B cell (primary cell): Measurements from ENCODE around the gene PAEP.

Source experiments
- EZH2 ChIP-seq: IDR thresholded peaks from 2 replicates; pipeline ENCODE4 v1.6.1; 2012; ENCODE audit warnings: borderline replicate concordance, low read depth, mild to moderate bottlenecking, moderate library complexity, low read length; ENCODE audit not compliant: insufficient read depth, poor library complexity, severe bottlenecking
- TF ChIP-seq, protein P1 (sequence below): fragments of 200-600 bp; IDR thresholded peaks from one replicate; pipeline ENCODE4 v1.8.0; 2022; ENCODE audit warnings: antibody characterized with exemption, mild to moderate bottlenecking

- TF ChIP-seq, protein P1, sequence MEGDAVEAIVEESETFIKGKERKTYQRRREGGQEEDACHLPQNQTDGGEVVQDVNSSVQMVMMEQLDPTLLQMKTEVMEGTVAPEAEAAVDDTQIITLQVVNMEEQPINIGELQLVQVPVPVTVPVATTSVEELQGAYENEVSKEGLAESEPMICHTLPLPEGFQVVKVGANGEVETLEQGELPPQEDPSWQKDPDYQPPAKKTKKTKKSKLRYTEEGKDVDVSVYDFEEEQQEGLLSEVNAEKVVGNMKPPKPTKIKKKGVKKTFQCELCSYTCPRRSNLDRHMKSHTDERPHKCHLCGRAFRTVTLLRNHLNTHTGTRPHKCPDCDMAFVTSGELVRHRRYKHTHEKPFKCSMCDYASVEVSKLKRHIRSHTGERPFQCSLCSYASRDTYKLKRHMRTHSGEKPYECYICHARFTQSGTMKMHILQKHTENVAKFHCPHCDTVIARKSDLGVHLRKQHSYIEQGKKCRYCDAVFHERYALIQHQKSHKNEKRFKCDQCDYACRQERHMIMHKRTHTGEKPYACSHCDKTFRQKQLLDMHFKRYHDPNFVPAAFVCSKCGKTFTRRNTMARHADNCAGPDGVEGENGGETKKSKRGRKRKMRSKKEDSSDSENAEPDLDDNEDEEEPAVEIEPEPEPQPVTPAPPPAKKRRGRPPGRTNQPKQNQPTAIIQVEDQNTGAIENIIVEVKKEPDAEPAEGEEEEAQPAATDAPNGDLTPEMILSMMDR, result no peak
- TF ChIP-seq EZH2, result no peak
Observed at GRCh38 chr9:135533674-135534073, 27.9 kb upstream of the PAEP start.
